Superior temporal gyrus (tissue), 1 donor: Measurements from ENCODE around the gene RAB31.
"Not testable (repeated sequence)": the region's sequence is repeated elsewhere in the genome, so short reads cannot be mapped to it uniquely, and the experiment has no call there.

Experiments used
- DNase-seq: peaks from one replicate; pipeline ENCODE4 v3.0.0-alpha.2; 2016; ENCODE audit errors: extremely low spot score

Gene RAB31

DNA sequence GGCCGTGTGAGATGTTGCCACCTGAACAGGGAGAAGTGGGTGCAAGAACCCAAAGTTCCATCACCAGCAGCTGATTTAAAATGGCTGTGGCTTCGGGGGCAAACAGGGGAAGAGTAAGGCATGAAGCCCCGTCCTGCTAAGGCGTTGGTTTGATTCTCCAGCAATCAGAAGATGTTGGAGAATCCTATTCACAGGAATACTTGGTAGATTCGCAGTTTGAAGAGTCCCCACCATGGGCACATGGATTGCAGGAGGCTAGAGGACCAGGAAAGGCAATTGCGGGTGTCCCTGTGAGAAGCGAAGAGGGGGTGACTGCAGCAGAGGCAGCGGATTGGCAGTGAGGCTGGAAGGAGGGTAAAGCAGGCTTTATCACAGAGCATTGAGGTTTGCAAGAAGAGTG lies 131.1 kb downstream of the RAB31 start:
- no peak for DNase-seq

DNA sequence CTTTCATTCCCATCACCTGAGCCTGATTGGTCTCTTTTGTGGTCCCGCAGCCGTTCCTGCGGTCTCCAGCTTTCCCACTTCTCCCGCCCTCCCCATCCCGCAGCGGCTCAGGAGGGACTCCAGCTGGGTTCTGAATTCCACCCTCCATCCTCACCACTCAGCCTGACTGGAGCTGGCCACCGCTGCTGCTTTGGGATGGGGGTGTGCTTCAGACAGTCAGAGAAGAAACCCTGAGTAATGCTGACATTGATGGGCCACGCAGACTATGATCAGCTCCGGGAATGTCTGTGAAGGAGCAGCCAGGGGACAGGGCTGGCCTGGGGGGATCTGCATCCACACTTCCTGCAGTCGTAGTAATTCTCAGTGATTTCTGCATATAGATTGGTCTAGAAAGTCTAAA lies 131.8 kb downstream of the RAB31 start:
- DNase-seq = no peak

DNA sequence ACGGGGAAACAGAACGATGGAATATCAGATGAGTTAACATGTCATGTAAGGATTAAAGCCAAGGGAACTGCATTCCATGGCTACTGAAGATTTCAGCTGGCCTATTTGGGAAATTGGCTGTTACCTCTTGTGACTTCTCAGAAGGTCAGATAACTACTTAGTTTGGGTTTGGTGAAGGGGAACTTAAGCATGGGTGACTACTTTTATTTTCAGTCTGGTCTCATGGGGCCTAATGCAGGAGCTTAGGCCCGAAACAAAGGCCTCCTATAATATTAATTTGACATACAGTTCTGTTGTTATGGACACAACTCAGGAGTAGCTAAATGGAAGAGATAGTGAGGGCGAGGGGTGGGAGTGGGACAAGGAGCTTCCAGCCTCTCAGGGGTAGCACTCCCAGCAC lies 133.7 kb downstream of the RAB31 start:
- no peak for DNase-seq

DNA sequence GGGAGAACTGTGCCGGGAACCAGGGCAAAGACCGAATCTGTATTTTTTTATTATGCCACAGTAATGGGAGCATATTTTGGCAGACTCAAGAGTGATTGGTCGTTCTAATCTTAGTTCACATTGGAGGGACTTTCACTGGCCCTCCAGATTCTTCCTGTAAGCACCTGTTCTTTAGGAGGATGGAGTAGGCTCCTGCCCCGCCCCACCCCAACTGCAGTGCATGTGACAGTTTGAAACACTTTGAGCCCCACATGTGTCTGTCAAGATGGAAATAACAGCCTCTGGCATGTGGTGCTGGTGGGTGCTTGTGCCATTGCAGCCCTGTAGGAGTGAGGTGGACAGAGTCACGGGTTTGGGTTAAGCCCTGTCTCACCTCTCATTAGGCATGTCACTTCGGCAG lies 134.3 kb downstream of the RAB31 start:
- DNase-seq = no peak

DNA sequence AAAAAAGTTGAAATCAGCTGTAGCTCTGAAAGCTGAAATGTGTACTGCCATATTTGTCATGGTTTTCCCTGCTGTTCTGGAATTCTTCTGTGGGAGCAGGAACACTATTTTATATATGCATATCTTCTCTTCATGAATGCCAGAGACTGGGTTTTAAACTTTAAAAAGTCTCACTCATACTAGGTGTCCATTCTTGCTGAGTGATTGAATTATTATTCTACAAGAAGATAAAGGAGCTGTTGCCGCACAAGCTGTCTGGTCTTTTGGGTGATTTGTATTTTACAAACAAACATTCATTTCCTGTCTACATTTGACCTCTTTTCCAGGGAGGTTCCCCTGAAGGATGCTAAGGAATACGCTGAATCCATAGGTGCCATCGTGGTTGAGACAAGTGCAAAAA lies 137.2 kb downstream of the RAB31 start:
- no peak for DNase-seq

DNA sequence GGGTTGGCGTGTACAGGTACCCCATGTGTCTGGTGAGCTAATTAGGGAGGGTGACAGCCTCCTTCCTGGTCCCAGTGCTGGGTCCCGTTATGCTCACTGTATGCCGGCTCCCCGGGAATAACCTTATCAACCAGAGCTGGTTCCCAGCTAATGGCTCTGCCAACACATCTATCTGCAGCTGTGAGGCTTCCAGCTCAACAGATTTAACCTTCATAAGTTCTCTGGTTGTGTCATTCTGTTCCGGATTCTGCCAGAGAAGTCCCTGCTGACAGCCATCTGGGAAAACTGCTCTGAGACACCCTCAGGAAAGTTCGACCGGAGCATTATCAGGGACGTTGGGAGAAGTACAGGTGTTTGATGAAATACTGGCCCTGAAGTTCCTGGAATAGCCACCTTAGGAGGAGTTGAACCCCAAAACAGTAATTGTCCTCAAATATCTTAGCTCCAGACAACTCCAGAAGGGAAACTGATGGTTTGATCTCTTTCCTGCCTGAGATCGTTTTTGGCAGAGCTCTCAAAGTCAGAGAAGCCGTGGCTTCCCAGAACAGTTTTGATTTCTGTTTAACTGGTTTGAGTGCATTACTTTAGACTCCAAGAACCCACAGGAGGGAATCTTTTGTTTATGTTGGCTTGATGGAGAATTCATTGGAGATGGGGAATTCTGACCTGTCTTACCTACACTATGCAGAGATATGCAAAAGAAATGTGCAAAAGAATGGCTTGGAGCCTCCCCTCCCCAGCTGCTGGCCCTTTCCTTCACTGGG lies 138.2 kb downstream of the RAB31 start:
- no peak for DNase-seq

DNA sequence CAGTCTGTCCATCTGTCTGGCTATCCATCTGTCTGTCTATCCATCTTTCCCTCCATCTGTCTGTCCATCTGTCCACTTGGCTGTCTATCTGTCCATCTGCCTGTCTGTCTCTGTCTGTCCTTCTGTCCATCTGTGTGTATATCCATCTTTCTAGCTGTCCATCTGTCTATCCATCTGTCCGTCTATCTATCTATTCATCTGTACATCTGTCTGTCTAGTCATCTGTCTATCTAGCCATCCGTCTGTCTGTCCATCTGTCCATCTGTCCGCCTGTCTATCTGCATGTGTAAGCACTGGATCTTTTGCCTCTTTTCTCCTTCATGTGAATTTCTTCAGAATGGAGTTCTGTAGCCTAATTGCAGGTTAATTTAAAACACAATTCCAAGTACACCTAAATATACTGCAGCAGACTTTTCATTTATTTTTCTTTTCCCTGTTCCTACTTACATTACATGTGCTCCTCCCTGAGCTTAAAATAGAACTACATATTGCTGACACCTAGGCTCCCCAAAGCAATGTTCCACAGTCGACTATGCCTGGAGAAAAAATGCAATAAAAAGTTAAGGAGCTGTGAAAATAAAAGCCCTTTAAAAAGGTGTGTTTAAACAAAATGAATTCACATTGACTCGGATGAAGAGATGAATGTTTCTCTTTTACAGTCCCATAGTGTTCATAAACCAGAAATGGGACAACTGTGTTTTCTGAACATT lies 140.2 kb downstream of the RAB31 start:
- DNase-seq = no peak

DNA sequence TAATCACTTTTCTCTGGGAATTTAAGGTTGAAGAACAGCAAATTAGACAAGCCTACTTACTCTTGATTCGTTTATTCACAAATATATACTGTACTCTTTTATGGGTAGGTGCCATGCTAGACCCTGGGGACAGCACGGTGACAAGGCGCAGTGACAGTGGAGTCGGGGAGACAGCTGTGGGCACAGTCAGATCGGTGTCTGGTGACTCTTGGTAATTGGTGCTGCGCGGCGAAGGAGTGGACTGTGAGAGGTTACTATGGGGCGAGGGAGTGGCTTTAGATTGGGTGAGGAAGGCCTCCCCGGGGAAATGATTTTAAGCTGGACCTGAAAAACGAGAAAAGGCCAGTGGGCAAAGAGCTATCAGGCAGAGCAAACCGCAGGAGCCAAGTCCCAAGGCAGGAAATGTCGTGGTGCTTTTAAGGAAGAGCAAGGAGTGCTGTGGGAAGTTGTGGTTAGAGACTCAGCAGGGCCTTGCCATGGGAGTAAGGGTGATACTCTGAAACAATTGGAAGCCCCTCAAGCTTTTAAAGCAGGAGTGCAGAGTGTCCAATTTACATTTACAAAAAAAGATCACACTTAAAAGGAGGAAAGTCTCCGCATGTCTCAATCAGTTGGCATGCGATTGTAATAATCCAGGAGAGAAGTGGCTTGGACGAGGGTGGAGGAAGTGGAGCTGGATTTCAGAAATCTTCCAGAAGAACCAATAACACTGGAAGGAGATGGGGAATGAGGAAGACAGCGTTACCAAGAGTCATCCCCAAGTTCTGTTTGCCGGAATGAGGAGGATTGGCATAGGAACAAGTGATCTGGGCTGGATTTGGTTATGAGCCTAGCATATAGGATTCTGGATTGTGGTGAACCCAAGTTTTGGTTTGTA lies 141.5 kb downstream of the RAB31 start:
- DNase-seq = no peak

DNA sequence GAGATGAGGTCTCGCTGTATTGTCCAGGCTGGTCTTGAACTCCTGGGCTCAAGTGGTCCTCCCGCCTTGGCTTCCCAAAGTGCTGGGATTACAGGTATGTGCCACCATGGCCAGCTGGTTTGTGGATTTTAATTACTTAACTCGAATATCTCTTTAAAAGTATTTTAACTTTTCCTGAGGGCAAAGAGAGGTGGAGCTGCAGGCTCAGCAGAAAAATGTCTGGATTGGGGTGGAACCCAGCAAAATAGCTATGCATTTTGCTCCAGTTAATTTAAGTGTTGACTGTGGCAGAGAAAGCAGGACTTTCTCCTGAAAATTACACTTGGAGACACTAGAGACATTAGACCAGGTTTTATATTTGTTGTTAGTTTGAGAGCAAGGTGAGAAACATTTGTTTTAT lies 142.2 kb downstream of the RAB31 start:
- DNase-seq = no peak

DNA sequence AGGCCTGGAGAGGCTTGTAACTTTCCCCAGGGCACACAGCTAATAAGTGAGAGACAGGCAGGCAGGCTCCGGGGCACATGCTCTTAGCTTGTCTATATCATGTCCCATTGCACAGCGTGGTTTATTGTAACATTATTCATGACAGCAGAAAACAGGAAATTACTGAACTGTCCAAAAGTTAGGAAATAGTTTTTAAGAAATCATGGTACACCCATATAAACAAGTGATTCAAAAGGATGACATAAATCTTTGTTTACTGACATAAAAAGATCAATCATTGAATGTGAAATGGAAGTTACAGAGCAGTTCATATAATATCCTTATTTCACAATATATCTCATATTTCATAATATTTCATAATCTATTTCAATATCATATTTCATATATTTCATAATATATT lies 143.4 kb downstream of the RAB31 start:
- DNase-seq = no peak

DNA sequence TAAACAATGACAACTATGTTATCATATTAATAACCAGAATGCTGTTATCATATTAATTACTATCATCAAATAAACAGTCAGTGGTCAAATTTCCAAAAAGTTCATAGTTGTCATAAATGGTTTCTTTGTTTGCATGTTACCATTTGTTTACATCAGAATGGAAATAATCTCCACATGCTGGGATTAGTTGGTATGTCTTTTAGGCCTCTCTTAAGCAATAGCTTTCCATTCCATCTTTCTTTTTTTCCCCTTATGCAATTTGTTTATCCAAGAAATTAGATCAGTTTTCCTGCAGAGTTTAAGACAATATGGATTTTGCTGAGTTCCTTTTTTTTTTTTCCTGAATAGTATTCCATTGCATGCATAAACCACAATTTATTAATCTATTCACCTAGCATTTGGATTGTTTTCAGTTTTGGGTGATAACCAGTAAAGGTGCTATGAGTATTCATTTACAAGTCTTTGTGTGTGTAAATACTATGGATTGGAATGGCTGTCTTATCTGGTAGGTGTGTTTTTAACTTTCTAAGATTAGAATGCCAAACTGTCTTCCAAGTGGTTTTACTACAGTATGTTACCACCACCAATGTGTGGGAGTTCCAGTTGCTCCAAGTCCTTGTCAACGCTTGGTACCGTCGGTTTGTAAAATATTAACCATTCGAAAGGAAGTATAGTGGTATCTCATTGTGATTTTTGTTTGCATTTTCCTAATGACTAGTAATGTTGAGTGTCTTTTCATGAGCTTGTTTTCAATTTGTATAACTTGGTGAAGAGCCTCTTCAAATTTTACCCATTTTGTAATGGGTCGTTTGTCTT lies 144.4 kb downstream of the RAB31 start:
- no peak for DNase-seq

DNA sequence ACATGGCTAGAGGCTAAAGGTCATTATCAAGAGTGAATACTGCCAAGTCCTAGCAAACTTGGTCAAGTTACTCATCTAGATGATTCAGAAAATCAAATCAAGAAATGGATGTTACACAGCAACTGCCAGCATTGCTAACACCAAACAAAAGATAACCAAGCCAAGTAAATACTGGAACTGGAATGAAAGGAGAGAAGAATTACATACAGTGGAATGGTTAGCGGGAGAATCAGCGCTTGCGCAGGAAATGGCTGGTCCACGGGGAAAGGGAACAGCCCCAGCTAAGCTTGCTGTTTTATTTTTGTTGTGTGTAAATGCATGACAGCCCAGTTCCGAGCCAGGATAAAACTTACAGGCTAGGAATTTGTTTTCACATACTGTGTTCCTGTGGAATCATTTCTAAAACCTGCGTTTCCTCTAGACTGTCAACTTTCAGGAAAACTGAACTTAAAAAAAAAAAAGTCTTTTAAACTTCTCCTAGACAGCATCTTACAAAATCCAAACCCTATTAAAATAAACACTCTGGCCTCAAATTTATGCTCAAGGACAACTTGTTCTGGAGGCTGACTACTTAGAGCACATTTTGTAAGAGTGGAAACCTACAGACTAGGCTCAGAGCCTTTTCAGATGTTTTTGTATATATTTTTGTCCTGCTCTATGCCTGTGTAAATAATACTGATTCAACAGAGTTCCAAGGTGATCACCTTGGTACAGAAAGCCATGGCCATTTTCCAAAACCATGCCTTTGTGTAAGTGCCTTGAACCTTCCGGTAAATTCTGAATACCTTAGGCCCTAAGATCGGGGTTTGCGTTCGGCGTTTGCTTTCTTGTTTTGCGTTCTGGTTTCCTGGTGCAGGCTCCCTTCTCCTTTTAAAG lies 146.9 kb downstream of the RAB31 start:
- no peak for DNase-seq

DNA sequence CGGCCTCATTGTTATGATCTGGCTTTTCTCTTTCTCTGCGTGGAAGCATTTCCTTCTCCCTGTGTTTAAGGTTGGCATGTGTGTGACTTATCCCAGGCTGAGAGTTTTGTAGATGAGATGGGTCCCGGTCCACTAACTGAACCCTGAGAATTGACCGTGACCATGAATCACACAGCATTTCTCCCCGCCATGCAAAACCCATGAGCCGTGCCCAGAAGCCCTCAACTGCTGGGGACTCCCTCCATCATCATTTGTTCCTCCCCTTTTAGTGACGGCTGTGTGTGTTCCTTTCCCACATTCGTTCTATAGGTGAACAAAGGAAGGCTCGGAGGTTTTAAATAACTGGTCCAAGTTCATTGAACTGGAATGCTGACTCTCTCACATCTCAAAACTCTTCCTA lies 147.6 kb downstream of the RAB31 start:
- no peak for DNase-seq

DNA sequence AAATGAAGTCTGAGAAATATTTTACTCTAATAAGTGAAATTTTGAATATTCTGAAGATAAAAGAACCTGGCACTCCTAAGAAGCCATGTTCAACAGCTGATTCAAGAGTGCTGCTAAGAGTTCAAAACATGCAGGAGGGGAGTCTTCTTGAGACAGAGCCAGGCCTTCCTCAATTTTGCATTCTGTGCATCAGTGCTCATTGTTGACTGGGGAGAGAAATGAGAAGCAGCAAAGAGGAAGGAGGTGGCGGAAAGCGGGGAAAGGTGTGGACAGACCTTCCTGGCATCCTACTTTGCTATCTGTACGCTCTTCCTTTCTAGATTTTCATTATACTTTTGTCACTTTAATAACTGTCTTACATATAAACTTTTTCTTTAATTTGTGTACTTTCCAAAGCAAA lies 148.0 kb downstream of the RAB31 start:
- DNase-seq = no peak

DNA sequence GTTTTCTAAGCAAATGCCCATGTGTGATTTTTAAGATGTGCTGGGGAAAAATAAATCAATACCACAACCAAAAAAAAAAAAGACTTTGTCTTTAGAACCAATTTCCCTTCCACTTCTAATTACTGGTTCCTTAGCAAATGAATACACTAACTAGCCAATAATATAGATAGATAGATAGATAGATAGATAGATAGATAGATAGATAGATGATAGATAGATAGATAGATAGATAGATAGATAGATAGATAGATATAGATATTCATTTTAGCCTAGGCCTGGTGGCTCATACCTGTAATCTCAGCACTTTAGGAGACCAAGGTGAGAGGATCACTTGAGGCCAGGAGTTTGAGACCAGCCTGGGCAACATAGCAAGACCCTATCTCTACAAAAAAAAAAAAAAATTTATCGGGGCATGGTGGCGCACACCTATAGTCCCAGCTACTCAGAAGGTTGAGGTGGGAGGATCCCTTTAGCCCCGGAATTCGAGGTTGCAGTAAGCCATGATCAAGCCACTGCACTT lies 149.4 kb downstream of the RAB31 start:
- DNase-seq = not testable (repeated sequence)

DNA sequence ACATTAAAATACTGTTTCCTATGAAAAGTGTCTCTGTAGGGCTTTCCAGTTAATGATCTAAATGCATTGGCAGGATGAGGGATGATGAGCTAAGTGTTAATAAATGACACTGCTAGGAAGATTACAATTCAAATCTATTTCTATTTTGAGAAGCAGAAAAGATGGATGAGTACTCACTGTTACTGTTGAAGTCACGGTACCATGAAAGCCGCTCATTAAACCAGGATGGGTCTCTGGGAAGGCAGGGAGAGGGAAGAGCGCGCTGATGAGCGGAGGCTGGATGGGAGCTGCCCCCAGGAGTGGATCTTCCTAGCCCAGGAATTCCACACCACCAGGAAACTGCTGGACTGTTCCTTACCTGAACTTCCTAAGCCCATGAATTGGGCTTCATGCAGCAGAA lies 150.5 kb downstream of the RAB31 start:
- DNase-seq = no peak

DNA sequence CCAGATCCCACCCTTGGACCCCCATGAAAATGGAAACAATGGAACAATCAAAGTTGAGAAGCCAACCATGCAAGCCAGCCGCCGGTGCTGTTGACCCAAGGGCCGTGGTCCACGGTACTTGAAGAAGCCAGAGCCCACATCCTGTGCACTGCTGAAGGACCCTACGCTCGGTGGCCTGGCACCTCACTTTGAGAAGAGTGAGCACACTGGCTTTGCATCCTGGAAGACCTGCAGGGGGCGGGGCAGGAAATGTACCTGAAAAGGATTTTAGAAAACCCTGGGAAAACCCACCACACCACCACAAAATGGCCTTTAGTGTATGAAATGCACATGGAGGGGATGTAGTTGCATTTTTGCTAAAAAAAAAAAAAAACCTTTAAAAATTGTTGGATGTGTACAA lies 151.1 kb downstream of the RAB31 start:
- DNase-seq = no peak

DNA sequence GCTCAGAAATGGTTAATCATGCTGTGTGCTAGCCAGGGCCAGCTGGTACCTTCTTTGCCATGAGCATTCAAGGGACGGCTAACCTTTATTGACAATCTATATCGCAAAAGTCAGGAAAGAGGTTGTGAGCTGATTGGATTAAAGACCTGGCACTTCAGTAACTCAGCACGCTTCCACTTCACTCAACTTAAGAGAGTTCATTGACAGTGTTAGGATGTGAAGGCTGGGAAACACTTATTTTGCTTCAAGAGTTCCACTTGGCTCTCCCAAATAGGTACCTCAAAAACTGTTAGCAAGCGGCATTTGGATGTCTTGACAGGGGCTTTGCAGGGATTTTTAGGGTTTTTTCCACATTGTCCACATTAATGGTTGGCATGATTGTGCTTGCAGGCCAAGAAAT lies 152.6 kb downstream of the RAB31 start:
- no peak for DNase-seq

DNA sequence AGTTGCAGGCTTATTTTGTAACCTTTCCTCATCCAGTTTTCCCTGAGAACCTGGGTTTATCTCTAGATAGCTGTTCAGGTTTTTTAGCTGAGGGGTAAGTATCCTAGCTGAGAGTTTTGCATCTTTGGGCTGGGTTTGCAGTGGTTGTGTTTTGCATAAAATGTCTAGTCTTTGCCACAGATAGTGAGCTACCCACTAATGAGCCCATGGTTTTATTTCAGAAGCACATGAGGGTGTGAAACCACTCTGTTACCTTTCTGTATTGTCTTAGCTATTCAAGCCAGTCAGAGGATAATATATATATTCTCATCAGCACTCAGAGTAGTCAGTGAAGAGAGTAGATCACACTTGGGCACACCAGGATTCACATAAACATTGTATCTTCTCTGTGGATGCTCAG lies 153.1 kb downstream of the RAB31 start:
- no peak for DNase-seq

DNA sequence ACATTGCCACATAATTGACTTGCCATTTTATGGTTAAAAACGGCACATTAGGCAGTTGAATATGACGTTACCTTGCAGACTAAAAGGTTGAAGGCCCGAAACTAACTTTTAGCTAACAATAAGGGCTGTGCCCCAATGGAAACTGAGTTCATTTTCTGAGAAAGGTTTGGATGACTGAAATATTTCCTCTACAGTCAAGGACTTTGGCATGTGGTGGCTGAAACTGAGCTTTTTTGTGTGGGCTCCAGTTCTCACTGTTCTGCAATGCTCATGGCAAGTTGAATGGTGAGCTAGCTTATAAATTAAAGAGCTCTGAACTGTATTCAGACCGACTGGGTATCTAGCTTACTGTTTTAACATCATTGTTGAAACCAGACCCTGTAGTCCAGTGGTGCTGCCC lies 153.8 kb downstream of the RAB31 start:
- no peak for DNase-seq

DNA sequence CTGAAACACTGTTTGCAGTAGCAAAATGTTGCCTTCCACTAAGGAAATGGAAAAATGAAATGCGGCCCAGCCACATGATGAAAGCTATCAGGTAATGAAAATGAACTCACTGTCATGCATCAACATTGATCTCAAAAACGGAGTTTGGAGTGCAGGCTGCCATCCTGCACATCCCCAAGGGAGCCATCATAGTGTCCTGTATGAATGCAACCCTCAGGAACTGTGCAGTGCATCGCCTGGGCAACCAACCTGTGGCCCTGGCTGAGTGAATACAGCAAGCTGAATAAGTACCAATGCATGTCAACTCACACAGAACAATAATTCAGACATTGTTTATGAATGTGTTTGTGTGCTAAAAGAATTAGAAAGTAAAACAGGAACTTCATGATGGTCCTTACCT lies 154.6 kb downstream of the RAB31 start:
- no peak for DNase-seq
